HepG2 (cell line): ENCODE data around the gene VWA3B.

Experiments
- CBX5 ChIP-seq: sonication (generic); formaldehyde crosslinking; IDR thresholded peaks from 2 replicates; pipeline ENCODE4 v1.4.0; 2020; ENCODE audit warnings: missing genetic modification reagents, borderline replicate concordance
- CREBL2 ChIP-seq: sonication (generic); formaldehyde crosslinking; IDR thresholded peaks from 2 replicates; pipeline ENCODE4 v1.8.1; 2023; ENCODE audit warnings: missing genetic modification reagents, mild to moderate bottlenecking, borderline replicate concordance
- CTCF ChIP-seq: sonication (generic); formaldehyde crosslinking; IDR thresholded peaks from 2 replicates; pipeline ENCODE4 v1.5.0; 2020; ENCODE audit warnings: mild to moderate bottlenecking, missing genetic modification reagents, moderate library complexity
- HOMEZ ChIP-seq: IDR thresholded peaks from 2 replicates; pipeline ENCODE4 v1.6.1; 2016; ENCODE audit warnings: low read depth
- RNF219 ChIP-seq: sonication (generic); formaldehyde crosslinking; IDR thresholded peaks from 2 replicates; pipeline ENCODE4 v1.5.0; 2020; ENCODE audit warnings: mild to moderate bottlenecking, missing genetic modification reagents
- U2AF2 ChIP-seq: fragments of 200-400 bp; formaldehyde crosslinking; IDR thresholded peaks from 2 replicates; pipeline ENCODE4 v1.6.1; 2017; ENCODE audit warnings: low read depth, mild to moderate bottlenecking, low read length
- ZFP37 ChIP-seq: sonication (generic); formaldehyde crosslinking; IDR thresholded peaks from 2 replicates; pipeline ENCODE4 v1.4.0; 2020; ENCODE audit warnings: missing genetic modification reagents, borderline replicate concordance
- ZNF121 ChIP-seq: sonication (generic); formaldehyde crosslinking; IDR thresholded peaks from 2 replicates; pipeline ENCODE4 v1.5.0; 2020; ENCODE audit warnings: mild to moderate bottlenecking, missing genetic modification reagents

GRCh38 chr2:98078701-98079100 lies 8.3 kb upstream of the VWA3B start:
- TF ChIP-seq HOMEZ (CRISPR knock-in tag) (no peak), ZFP37 (no peak), U2AF2 (no peak), CBX5 (no peak), ZNF121 (no peak), CTCF (CRISPR knock-in tag) (no peak), RNF219 (CRISPR knock-in tag) (no peak), CREBL2 (CRISPR knock-in tag) (no peak)
